SK-N-SH (cell line): Measurements from ENCODE around the gene GNB1L. TPM values are rescaled to one million over a fixed set of nuclear protein-coding genes. Genes with fewer than 3 reads are reported as not detected.

Experiments used
- CTCF ChIA-PET: fragments of 300-600, 350-600 bp; formaldehyde crosslinking; extraction: SDS; loops from one replicate; lab custom pipeline; 2021; lab: Yijun Ruan, JAX
- POLR2A ChIA-PET: fragments of 350-600 bp; sonication (Branson Sonifier 250); formaldehyde crosslinking; extraction: SDS; loops from one replicate; lab custom pipeline; 2020; ENCODE audit warnings: antibody characterized with exemption, inconsistent platforms; lab: Yijun Ruan, JAX
- DNase-seq: peaks from one replicate; pipeline ENCODE4 v3.0.0; 2012
- H2AFZ ChIP-seq: fragments of 200-600 bp; sonication (generic); 2 replicates; pipeline ENCODE4 v1.8.1; 2016; ENCODE audit warnings: antibody characterized with exemption, mild to moderate bottlenecking, low read depth
- H3F3A ChIP-seq: fragments of 200-600 bp; sonication (generic); replicated peaks from 2 replicates; pipeline ENCODE3; 2016; ENCODE audit warnings: antibody characterized with exemption, mild to moderate bottlenecking; ENCODE audit not compliant: insufficient read depth
- H3K27ac ChIP-seq, 2 experiments: fragments of 200-500 bp in 1 of 2; fragments of 200-600 bp in 1 of 2; sonication (Bioruptor generic) in 1 of 2; sonication (generic), shearing (Covaris generic) in 1 of 2; 2 replicates each; pipeline versions ENCODE4 v1.5.1 to v1.6.1; 2014 to 2016; ENCODE audit warnings: low read depth in 2 of 2, inconsistent platforms in 1 of 2, low read length in 1 of 2, mild to moderate bottlenecking in 1 of 2, mixed read lengths in 1 of 2
- H3K27me3 ChIP-seq: fragments of 200-600 bp; sonication (generic), shearing (Covaris generic); 2 replicates; pipeline ENCODE4 v1.6.1; 2016; ENCODE audit warnings: mixed run types; ENCODE audit not compliant: insufficient read depth
- H3K36me3 ChIP-seq, 2 experiments: fragments of 200-500 bp in 1 of 2; fragments of 200-600 bp in 1 of 2; sonication (Bioruptor generic) in 1 of 2; sonication (generic) in 1 of 2; replicated peaks in 1 of 2; 2 replicates each; pipeline versions ENCODE3 to v1.5.1; 2014 to 2016; ENCODE audit warnings: low read length in 1 of 2, mild to moderate bottlenecking in 1 of 2; ENCODE audit not compliant: insufficient read depth in 2 of 2, control insufficient read depth in 1 of 2
- H3K4me1 ChIP-seq, 2 experiments: fragments of 200-500 bp in 1 of 2; fragments of 200-600 bp in 1 of 2; sonication (Bioruptor generic) in 1 of 2; sonication (generic), shearing (Covaris generic) in 1 of 2; 2 replicates each; pipeline versions ENCODE4 v1.5.1 to v1.6.1; 2014 to 2016; ENCODE audit warnings: low read depth in 1 of 2, low read length in 1 of 2, mixed run types in 1 of 2; ENCODE audit not compliant: insufficient read depth in 2 of 2, control insufficient read depth in 1 of 2
- H3K4me2 ChIP-seq: fragments of 200-600 bp; sonication (generic), shearing (Covaris generic); 2 replicates; pipeline ENCODE4 v1.6.1; 2017; ENCODE audit warnings: mixed run types
- H3K4me3 ChIP-seq, 2 experiments: fragments of 200-500 bp in 1 of 2; fragments of 200-600 bp in 1 of 2; sonication (Bioruptor generic) in 1 of 2; sonication (generic), shearing (Covaris generic) in 1 of 2; 2 replicates each; pipeline versions ENCODE4 v1.5.1 to v1.8.1; 2014 to 2016; ENCODE audit warnings: low read depth in 2 of 2, inconsistent platforms in 1 of 2, low read length in 1 of 2, mild to moderate bottlenecking in 1 of 2, mixed read lengths in 1 of 2, moderate library complexity in 1 of 2
- H3K79me2 ChIP-seq: fragments of 200-600 bp; sonication (generic); 2 replicates; pipeline ENCODE4 v1.8.1; 2017; ENCODE audit warnings: mild to moderate bottlenecking; ENCODE audit not compliant: insufficient read depth
- H3K9ac ChIP-seq: fragments of 200-600 bp; sonication (generic); 2 replicates; pipeline ENCODE4 v1.6.1; 2017; ENCODE audit warnings: mixed run types
- H3K9me2 ChIP-seq: fragments of 200-600 bp; sonication (generic); 2 replicates; pipeline ENCODE4 v1.6.1; 2017; ENCODE audit warnings: mixed run types
- H3K9me3 ChIP-seq: fragments of 200-600 bp; sonication (generic); 2 replicates; pipeline ENCODE4 v1.6.1; 2017; ENCODE audit warnings: mixed run types, mild to moderate bottlenecking, moderate library complexity
- H4K20me1 ChIP-seq: fragments of 200-600 bp; sonication (generic); 2 replicates; pipeline ENCODE4 v1.6.1; 2017; ENCODE audit warnings: mild to moderate bottlenecking, mixed run types; ENCODE audit not compliant: insufficient read depth
- CHD2 ChIP-seq: fragments of 150-350 bp; IDR thresholded peaks from 2 replicates; pipeline ENCODE4 v1.6.1; 2018; ENCODE audit warnings: low read length; ENCODE audit not compliant: partially characterized antibody
- CTCF ChIP-seq: fragments of 200-600 bp; sonication (generic); IDR thresholded peaks from 2 replicates; pipeline ENCODE4 v1.6.1; 2017; ENCODE audit warnings: antibody characterized with exemption, mild to moderate bottlenecking, moderate library complexity
- ELF1 ChIP-seq: IDR thresholded peaks from 2 replicates; pipeline ENCODE4 v1.4.0; 2012
- EZH2phosphoT487 ChIP-seq: fragments of 200-600 bp; sonication (generic); IDR thresholded peaks from 2 replicates; pipeline ENCODE4 v1.6.1; 2017; ENCODE audit warnings: low read depth, mixed run types, mild to moderate bottlenecking, antibody characterized with exemption, moderate library complexity, borderline replicate concordance
- GATA2 ChIP-seq: sonication (generic); formaldehyde crosslinking; IDR thresholded peaks from 2 replicates; pipeline ENCODE4 v1.5.0; 2020; ENCODE audit warnings: mild to moderate bottlenecking, missing genetic modification reagents
- NRF1 ChIP-seq: IDR thresholded peaks from 2 replicates; pipeline ENCODE4 v1.6.1; 2012; ENCODE audit warnings: low read depth, mild to moderate bottlenecking, low read length
- RCOR1 ChIP-seq: fragments of 150-350 bp; IDR thresholded peaks from 2 replicates; pipeline ENCODE4 v1.6.1; 2017; ENCODE audit warnings: antibody characterized with exemption, low read length
- RFX5 ChIP-seq: IDR thresholded peaks from 2 replicates; pipeline ENCODE4 v1.6.1; 2012; ENCODE audit warnings: mild to moderate bottlenecking, improper control_type of control experiment, low read length
- SMC3 ChIP-seq: IDR thresholded peaks from 2 replicates; pipeline ENCODE4 v1.6.1; 2012; ENCODE audit warnings: low read depth, low read length, improper control_type of control experiment
- TAF1 ChIP-seq: IDR thresholded peaks from 2 replicates; pipeline ENCODE4 v1.6.1; 2012; ENCODE audit warnings: low read depth, mild to moderate bottlenecking, low read length, moderate library complexity, borderline replicate concordance
- TCF12 ChIP-seq: IDR thresholded peaks from 2 replicates; pipeline ENCODE4 v1.4.0; 2012
- whole genome bisulfite sequencing: methylation state at CpG from one replicate; pipeline ENCODE4 v1.1.6; 2017; ENCODE audit warnings: low lambda C conversion rate; 5-methylcytosine and 5-hydroxymethylcytosine counted together
- polyA plus RNA-seq, 3 experiments: library from polyadenylated mRNA; depleted of rRNA; stranded (reverse); fragments of >200 nt; gene quantifications; 2 replicates each; pipeline ENCODE4 v1.2.3, GENCODE V29; 2012

GNB1L gene
- polyA plus RNA-seq, 1 of the 3 experiments (the other 2 are of a cell fraction), result 5.9 TPM

- TF ChIP-seq EZH2phosphoT487 (no peak), CHD2 (no peak), SMC3 (no peak), RFX5 (no peak), RCOR1 (no peak), TCF12 (no peak), NRF1 (no peak), CTCF (no peak)
- TF ChIP-seq, all 33 proteins: peak for 0
- H3K4me1 ChIP-seq, result peaks cover 18 to 24% of the 10 kb centered on the region in 2 experiments; a peak in 3 of 4 replicates
- H3K27ac ChIP-seq, result no peak overlapping the region
- no peak for DNase-seq
- H3K4me2 ChIP-seq, result no peak overlapping the region
- H3K4me3 ChIP-seq, result no peak overlapping the region
- CTCF ChIA-PET, result interaction anchor here (1.3 to 2.5 kb wide), 2 partner anchors 59 to 121 kb away, joined by 4 to 20 read pairs; no protein-coding TSS in a partner anchor
- WGBS, result 100% methylated on average over 5 of the region's 21 CpGs
- H3K36me3 ChIP-seq, result peaks cover 19 to 26% of the 10 kb centered on the region in 2 experiments
- no peak overlapping the region for H2AFZ ChIP-seq
- no peaks in the 10 kb centered on the region for H3K9me3 ChIP-seq
- no peaks in the 10 kb centered on the region for H3K9me2 ChIP-seq
- H3K27me3 ChIP-seq, result no peaks in the 10 kb centered on the region
- no peak overlapping the region for H3K9ac ChIP-seq
- POLR2A ChIA-PET, result interaction anchor here (0.9 kb wide), 1 partner anchor 25 kb away, joined by 4 read pairs; no protein-coding TSS in a partner anchor
- H3K79me2 ChIP-seq, result peaks cover 92% of the 10 kb centered on the region
- H3F3A ChIP-seq, result peaks cover 22% of the 10 kb centered on the region
- H4K20me1 ChIP-seq, result peaks cover 28% of the 10 kb centered on the region; the same call in 1 of the 2 replicates
These were observed 3.1 kb downstream of the GNB1L start for GRCh38 chr22:19851291-19852176.

- WGBS, result 95% methylated on average over 6 of the region's 9 CpGs
- H3K9ac ChIP-seq, result no peak overlapping the region
- H3K4me1 ChIP-seq, result peaks cover 11 to 21% of the 10 kb centered on the region in 2 experiments; a peak in 3 of 4 replicates
- no peaks in the 10 kb centered on the region for H3K9me2 ChIP-seq
- POLR2A ChIA-PET, result no interaction called here
- no peak overlapping the region for H3K27ac ChIP-seq
- peaks cover 28% of the 10 kb centered on the region; the same call in 1 of the 2 replicates for H4K20me1 ChIP-seq
- H3K4me3 ChIP-seq, result no peak overlapping the region
- TF ChIP-seq NRF1 (no peak), SMC3 (no peak), ELF1 (no peak), GATA2 (CRISPR knock-in tag) (no peak), TAF1 (no peak)
- no peaks in the 10 kb centered on the region for H3K27me3 ChIP-seq
- no peak overlapping the region for H2AFZ ChIP-seq
- peaks cover 89% of the 10 kb centered on the region for H3K79me2 ChIP-seq
- H3K36me3 ChIP-seq, result peaks cover 19 to 26% of the 10 kb centered on the region in 2 experiments
- no peak for DNase-seq
- CTCF ChIA-PET, result interaction anchor here (1.1 to 2.5 kb wide), 2 partner anchors 60 to 120 kb away, joined by 3 to 20 read pairs; no protein-coding TSS in a partner anchor
- H3K9me3 ChIP-seq, result no peaks in the 10 kb centered on the region
- H3F3A ChIP-seq, result peaks cover 20% of the 10 kb centered on the region
- no peak overlapping the region for H3K4me2 ChIP-seq
These were observed 3.9 kb downstream of the GNB1L start for GRCh38 chr22:19850763-19851109.
